Measurements from ENCODE around the gene NISCH.

NISCH gene

DNA sequence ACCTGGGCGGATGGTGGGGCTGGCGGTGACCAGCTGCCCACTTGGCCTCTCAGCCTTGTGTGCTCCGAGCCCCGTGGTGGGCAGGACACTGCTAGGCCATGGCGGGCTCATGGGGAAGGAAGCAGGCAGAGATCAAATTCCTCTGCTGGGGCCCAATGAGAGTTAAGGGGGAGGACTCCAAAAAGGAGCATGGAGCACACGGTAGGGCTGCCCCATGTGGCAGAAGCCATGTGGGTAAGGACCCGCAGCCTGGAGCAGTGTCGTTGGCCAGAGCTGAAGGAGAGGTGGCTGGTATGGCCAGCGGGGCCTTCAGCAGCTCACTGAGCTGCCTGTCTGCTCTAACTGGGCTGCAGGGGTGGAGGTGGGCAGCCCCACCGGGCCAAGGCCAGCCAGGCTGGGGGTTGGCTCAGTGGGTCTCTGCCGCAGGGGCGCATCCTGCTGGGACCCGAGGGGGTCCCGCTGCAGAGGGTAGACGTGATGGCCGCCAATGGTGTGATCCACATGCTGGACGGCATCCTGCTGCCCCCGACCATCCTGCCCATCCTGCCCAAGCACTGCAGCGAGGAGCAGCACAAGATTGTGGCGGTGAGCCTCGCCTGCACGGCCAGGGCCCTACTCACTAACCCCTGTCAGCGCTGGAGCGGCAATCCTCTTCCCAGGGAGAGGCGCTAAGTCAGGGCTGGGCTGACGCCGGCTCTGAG is 51.0 kb downstream of the NISCH start:
- TF ChIP-seq TAF1 (IDR thresholded peaks at IDR 0.05; ENCODE audit: low read depth) (no peak), EP300 (IDR thresholded peaks at IDR 0.05; ENCODE audit: borderline replicate concordance) (no peak), YY1 (IDR thresholded peaks at IDR 0.05; ENCODE audit: low read depth) (no peak), CEBPB (IDR thresholded peaks at IDR 0.05) (no peak), NFIC (IDR thresholded peaks at IDR 0.05) (no peak), ZBTB7A (IDR thresholded peaks at IDR 0.05; ENCODE audit: low read depth) (no peak)

DNA sequence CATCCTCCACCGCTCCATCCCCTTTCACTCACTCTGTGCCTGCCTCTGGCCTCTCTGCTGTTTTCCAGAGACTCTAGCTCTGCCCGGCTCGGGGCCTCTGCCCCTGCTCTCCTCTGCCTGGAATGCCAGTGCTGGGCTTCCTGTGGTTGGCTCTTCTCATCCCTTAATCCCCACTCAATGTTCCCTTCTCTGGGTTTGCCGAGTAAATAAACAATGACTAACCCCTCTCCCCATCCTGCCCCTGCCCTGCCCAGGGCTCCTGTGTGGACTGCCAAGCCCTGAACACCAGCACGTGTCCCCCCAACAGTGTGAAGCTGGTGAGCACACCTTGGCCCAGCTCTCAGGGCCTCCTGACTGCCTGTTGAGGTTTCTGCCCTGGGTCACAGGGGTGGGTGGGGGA is 52.0 kb downstream of the NISCH start:
- TF ChIP-seq FOXM1 (IDR thresholded peaks at IDR 0.05; ENCODE audit: borderline replicate concordance, low read depth), result no peak
- no peak for TF ChIP-seq RAD21 (IDR thresholded peaks at IDR 0.05; ENCODE audit: low read depth)
- no peak for TF ChIP-seq CEBPB (IDR thresholded peaks at IDR 0.05)
- TF ChIP-seq, protein P1, sequence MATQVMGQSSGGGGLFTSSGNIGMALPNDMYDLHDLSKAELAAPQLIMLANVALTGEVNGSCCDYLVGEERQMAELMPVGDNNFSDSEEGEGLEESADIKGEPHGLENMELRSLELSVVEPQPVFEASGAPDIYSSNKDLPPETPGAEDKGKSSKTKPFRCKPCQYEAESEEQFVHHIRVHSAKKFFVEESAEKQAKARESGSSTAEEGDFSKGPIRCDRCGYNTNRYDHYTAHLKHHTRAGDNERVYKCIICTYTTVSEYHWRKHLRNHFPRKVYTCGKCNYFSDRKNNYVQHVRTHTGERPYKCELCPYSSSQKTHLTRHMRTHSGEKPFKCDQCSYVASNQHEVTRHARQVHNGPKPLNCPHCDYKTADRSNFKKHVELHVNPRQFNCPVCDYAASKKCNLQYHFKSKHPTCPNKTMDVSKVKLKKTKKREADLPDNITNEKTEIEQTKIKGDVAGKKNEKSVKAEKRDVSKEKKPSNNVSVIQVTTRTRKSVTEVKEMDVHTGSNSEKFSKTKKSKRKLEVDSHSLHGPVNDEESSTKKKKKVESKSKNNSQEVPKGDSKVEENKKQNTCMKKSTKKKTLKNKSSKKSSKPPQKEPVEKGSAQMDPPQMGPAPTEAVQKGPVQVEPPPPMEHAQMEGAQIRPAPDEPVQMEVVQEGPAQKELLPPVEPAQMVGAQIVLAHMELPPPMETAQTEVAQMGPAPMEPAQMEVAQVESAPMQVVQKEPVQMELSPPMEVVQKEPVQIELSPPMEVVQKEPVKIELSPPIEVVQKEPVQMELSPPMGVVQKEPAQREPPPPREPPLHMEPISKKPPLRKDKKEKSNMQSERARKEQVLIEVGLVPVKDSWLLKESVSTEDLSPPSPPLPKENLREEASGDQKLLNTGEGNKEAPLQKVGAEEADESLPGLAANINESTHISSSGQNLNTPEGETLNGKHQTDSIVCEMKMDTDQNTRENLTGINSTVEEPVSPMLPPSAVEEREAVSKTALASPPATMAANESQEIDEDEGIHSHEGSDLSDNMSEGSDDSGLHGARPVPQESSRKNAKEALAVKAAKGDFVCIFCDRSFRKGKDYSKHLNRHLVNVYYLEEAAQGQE (IDR thresholded peaks at IDR 0.05; ENCODE audit: low read depth), result no peak
- no peak for TF ChIP-seq ZBTB7A (IDR thresholded peaks at IDR 0.05; ENCODE audit: low read depth)
- no peak for TF ChIP-seq NFIC (IDR thresholded peaks at IDR 0.05)
- no peak for TF ChIP-seq CREB1 (IDR thresholded peaks at IDR 0.05; ENCODE audit: low read depth)
- no peak for TF ChIP-seq TEAD4 (IDR thresholded peaks at IDR 0.05)
- TF ChIP-seq, protein P2, sequence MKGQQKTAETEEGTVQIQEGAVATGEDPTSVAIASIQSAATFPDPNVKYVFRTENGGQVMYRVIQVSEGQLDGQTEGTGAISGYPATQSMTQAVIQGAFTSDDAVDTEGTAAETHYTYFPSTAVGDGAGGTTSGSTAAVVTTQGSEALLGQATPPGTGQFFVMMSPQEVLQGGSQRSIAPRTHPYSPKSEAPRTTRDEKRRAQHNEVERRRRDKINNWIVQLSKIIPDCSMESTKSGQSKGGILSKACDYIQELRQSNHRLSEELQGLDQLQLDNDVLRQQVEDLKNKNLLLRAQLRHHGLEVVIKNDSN (IDR thresholded peaks at IDR 0.05), result no peak
- no peak for TF ChIP-seq EGR1 (IDR thresholded peaks at IDR 0.05)
- TF ChIP-seq TAF1 (IDR thresholded peaks at IDR 0.05; ENCODE audit: low read depth), result no peak

DNA sequence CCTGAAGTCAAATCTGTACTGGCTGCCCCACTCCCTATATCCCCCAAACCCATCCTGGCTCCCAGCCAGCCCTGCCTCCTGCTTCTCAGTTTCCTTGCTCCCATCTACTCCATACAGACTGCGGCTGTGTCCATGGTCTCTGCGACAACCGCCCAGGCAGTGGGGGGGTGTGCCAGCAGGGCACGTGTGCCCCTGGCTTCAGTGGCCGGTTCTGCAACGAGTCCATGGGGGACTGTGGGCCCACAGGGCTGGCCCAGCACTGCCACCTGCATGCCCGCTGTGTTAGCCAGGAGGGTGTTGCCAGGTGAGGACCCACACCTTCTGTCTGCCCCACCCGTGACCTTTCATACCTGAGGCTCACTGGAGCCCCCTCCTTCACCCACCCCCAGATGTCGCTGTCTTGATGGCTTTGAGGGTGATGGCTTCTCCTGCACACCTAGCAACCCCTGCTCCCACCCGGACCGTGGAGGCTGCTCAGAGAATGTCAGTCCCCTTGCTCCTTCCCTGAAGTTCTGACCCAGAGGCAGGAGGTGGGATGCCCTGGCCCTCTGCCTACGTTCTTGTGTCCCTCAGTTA is 54.4 kb downstream of the NISCH start:
- TF ChIP-seq YY1 (IDR thresholded peaks at IDR 0.05; ENCODE audit: low read depth) (no peak), EGR1 (IDR thresholded peaks at IDR 0.05) (no peak), RAD21 (IDR thresholded peaks at IDR 0.05; ENCODE audit: low read depth) (no peak), CREB1 (IDR thresholded peaks at IDR 0.05; ENCODE audit: low read depth) (no peak), TEAD4 (IDR thresholded peaks at IDR 0.05) (no peak), ZBTB7A (IDR thresholded peaks at IDR 0.05; ENCODE audit: low read depth) (no peak), EP300 (IDR thresholded peaks at IDR 0.05; ENCODE audit: borderline replicate concordance) (no peak), FOXM1 (IDR thresholded peaks at IDR 0.05; ENCODE audit: borderline replicate concordance, low read depth) (no peak), TCF12 (IDR thresholded peaks at IDR 0.05; ENCODE audit: low read depth) (no peak), NFIC (IDR thresholded peaks at IDR 0.05) (no peak), TAF1 (IDR thresholded peaks at IDR 0.05; ENCODE audit: low read depth) (no peak), CEBPB (IDR thresholded peaks at IDR 0.05) (no peak)
- TF ChIP-seq, protein P1 (IDR thresholded peaks at IDR 0.05; ENCODE audit: low read depth), result no peak
- TF ChIP-seq, protein P3, sequence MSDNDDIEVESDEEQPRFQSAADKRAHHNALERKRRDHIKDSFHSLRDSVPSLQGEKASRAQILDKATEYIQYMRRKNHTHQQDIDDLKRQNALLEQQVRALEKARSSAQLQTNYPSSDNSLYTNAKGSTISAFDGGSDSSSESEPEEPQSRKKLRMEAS (IDR thresholded peaks at IDR 0.05), result no peak
- TF ChIP-seq, protein P2 (IDR thresholded peaks at IDR 0.05), result no peak

DNA sequence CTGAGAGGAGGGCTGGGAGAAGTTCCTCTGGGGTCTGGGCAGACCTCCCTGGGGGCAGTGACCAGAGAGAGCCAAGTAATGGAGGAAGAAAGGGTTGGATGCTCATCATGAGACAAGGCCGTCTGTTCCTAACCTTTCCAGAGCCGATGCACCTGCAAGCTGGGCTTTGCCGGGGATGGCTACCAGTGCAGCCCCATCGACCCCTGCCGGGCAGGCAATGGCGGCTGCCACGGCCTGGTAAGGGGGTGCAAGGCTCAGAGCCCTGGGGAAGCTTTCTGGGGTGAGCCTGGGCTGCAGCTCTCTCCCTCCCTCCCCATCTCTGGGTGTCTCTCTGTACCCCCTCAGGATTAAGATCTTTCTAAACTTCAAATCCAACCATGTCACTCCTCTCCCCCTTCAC is 56.1 kb downstream of the NISCH start:
- no peak for TF ChIP-seq NFIC (IDR thresholded peaks at IDR 0.05)
- no peak for TF ChIP-seq EGR1 (IDR thresholded peaks at IDR 0.05)
- no peak for TF ChIP-seq EP300 (IDR thresholded peaks at IDR 0.05; ENCODE audit: borderline replicate concordance)
- no peak for TF ChIP-seq CREB1 (IDR thresholded peaks at IDR 0.05; ENCODE audit: low read depth)
- TF ChIP-seq RAD21 (IDR thresholded peaks at IDR 0.05; ENCODE audit: low read depth), result no peak
- no peak for TF ChIP-seq ZBTB7A (IDR thresholded peaks at IDR 0.05; ENCODE audit: low read depth)
- no peak for TF ChIP-seq TCF12 (IDR thresholded peaks at IDR 0.05; ENCODE audit: low read depth)
- TF ChIP-seq, protein P1 (IDR thresholded peaks at IDR 0.05; ENCODE audit: low read depth), result no peak
- no peak for TF ChIP-seq YY1 (IDR thresholded peaks at IDR 0.05; ENCODE audit: low read depth)
- TF ChIP-seq TAF1 (IDR thresholded peaks at IDR 0.05; ENCODE audit: low read depth), result no peak
- TF ChIP-seq, protein P3 (IDR thresholded peaks at IDR 0.05), result no peak
- TF ChIP-seq CEBPB (IDR thresholded peaks at IDR 0.05), result no peak

Measured in Ishikawa (cell line).